HepG2 (cell line): ENCODE results near the gene ZCCHC3. TPM values are rescaled to one million over a fixed set of nuclear protein-coding genes. Genes with fewer than 3 reads are reported as not detected.

Experiments used
- ATF7-NPFF ChIP-seq: sonication (generic); formaldehyde crosslinking; IDR thresholded peaks from 2 replicates; pipeline ENCODE4 v1.8.1; 2023; ENCODE audit warnings: mild to moderate bottlenecking, low read depth, missing genetic modification reagents, moderate library complexity
- GATAD2A ChIP-seq: IDR thresholded peaks from 2 replicates; pipeline ENCODE4 v1.6.1; 2016
- HMGXB3 ChIP-seq: sonication (generic); formaldehyde crosslinking; IDR thresholded peaks from 2 replicates; pipeline ENCODE4 v1.4.0; 2020; ENCODE audit warnings: missing genetic modification reagents, borderline replicate concordance
- KIAA2018 ChIP-seq: sonication (generic); formaldehyde crosslinking; IDR thresholded peaks from 2 replicates; pipeline ENCODE4 v1.5.0; 2020; ENCODE audit warnings: mild to moderate bottlenecking, missing genetic modification reagents, borderline replicate concordance
- NCOA2 ChIP-seq: sonication (generic); formaldehyde crosslinking; IDR thresholded peaks from 2 replicates; pipeline ENCODE4 v1.8.0; 2022; ENCODE audit warnings: inconsistent platforms
- NFYB ChIP-seq: sonication (generic); formaldehyde crosslinking; IDR thresholded peaks from 2 replicates; pipeline ENCODE4 v1.4.0; 2020; ENCODE audit warnings: missing genetic modification reagents
- SALL2 ChIP-seq: sonication (generic); formaldehyde crosslinking; IDR thresholded peaks from 2 replicates; pipeline ENCODE4 v1.8.1; 2023; ENCODE audit warnings: mild to moderate bottlenecking, missing genetic modification reagents, inconsistent platforms
- TERF1 ChIP-seq: sonication (generic); formaldehyde crosslinking; IDR thresholded peaks from 2 replicates; pipeline ENCODE4 v1.8.0; 2022; ENCODE audit warnings: mild to moderate bottlenecking, missing genetic modification reagents, moderate library complexity
- YEATS2 ChIP-seq: sonication (generic); formaldehyde crosslinking; IDR thresholded peaks from 2 replicates; pipeline ENCODE4 v1.4.0; 2020; ENCODE audit warnings: missing genetic modification reagents, borderline replicate concordance
- ZBTB39 ChIP-seq: sonication (generic); formaldehyde crosslinking; IDR thresholded peaks from 2 replicates; pipeline ENCODE4 v1.5.0; 2020; ENCODE audit warnings: missing genetic modification reagents
- ZNF10 ChIP-seq: sonication (generic); formaldehyde crosslinking; IDR thresholded peaks from 2 replicates; pipeline ENCODE4 v1.4.0; 2020; ENCODE audit warnings: mild to moderate bottlenecking, low read depth, missing genetic modification reagents, borderline replicate concordance
- polyA plus RNA-seq, 8 experiments: library from polyadenylated mRNA; depleted of rRNA in 3 of 8; stranded (reverse) in 7 of 8; unstranded in 1 of 8; fragments of >200 nt; fragmentation: Illumina TruSeq in 4 of 8; extraction: Trizol in 4 of 8; gene quantifications; 2 replicates each; pipeline versions ENCODE4 v1.2.1 to v1.2.3, GENCODE V29; 2011 to 2016; ENCODE audit warnings: low read depth in 4 of 8, missing spikeins in 1 of 8, mixed read lengths in 1 of 8; ENCODE audit not compliant: insufficient read depth in 1 of 8
- total RNA-seq, 5 experiments: library from RNA; depleted of rRNA; stranded (reverse); fragments of >200 nt; fragmentation: Illumina TruSeq; extraction: Trizol; gene quantifications; 2 replicates each; pipeline ENCODE4 v1.2.3, GENCODE V29; 2016; ENCODE audit warnings: low read depth in 1 of 5

ZCCHC3 gene
- total and polyA plus RNA-seq, 2 of the 13 experiments (the other 11 are each of a cell fraction or from before 2014, with no cell fraction given): 46.6 to 63.0 TPM

GRCh38 chr20:297925-298775, 780 bp downstream of the ZCCHC3 start (continued):
- TF ChIP-seq KIAA2018 (CRISPR knock-in tag) (no peak), SALL2 (CRISPR knock-in tag) (no peak), NCOA2 (no peak), YEATS2 (CRISPR knock-in tag) (no peak; the same call in 1 of the 2 replicates), HMGXB3 (0 out of 2 replicates have a peak, but pooled peaks have one; percentile 76), NFYB (CRISPR knock-in tag) (no peak; the same call in 1 of the 2 replicates), TERF1 (no peak), ATF7-NPFF (CRISPR knock-in tag) (peak; percentile 75), ZBTB39 (CRISPR knock-in tag) (0 out of 2 replicates have a peak, but pooled peaks have one; percentile 28), ZNF10 (CRISPR knock-in tag) (no peak), GATAD2A (CRISPR knock-in tag) (peak; percentile 40; the same call in 1 of the 2 replicates)
